Mesothelial cell of epicardium (in vitro differentiated cells): Measurements from ENCODE around the gene MEGF11. TPM values are rescaled to one million over a fixed set of nuclear protein-coding genes. Genes with fewer than 3 reads are reported as not detected.

Source experiments
- DNase-seq, 2 experiments: peaks; one replicate each; pipeline ENCODE4 v3.0.0; 2021; ENCODE audit warnings: low spot score in 2 of 2; ENCODE audit not compliant: unreplicated experiment in 2 of 2
- H3K27ac Mint-ChIP-seq: 2 replicates; pipeline ENCODE4 v1.8.0; 2021; ENCODE audit warnings: mixed read lengths
- H3K27me3 Mint-ChIP-seq: 2 replicates; pipeline ENCODE4 v1.8.0; 2021; ENCODE audit warnings: low read depth, mixed read lengths
- H3K36me3 Mint-ChIP-seq: 2 replicates; pipeline ENCODE4 v1.8.0; 2021; ENCODE audit warnings: mixed read lengths
- H3K4me1 Mint-ChIP-seq: 2 replicates; pipeline ENCODE4 v1.8.0; 2021; ENCODE audit warnings: mixed read lengths
- H3K4me3 Mint-ChIP-seq: 2 replicates; pipeline ENCODE4 v1.8.0; 2021; ENCODE audit warnings: mild to moderate bottlenecking, moderate library complexity, mixed read lengths
- H3K9me3 Mint-ChIP-seq: 2 replicates; pipeline ENCODE4 v1.8.0; 2021; ENCODE audit warnings: mixed read lengths
- microRNA-seq: library from miRNA; unstranded; fragments of <30 nt; microRNA quantifications from one replicate; pipeline ENCODE4 v1.2.0, GENCODE V29; 2021; ENCODE audit warnings: inconsistent platforms, mixed read lengths
- total RNA-seq: library from RNA; stranded (reverse); gene quantifications from 3 replicates; pipeline ENCODE4 v1.2.1, GENCODE V29; 2021
- TF ChIP-seq, protein P1 (sequence below): fragments of 200-600 bp; sonication (generic); IDR thresholded peaks from one replicate; pipeline ENCODE4 v1.5.0; 2021; ENCODE audit warnings: antibody characterized with exemption; ENCODE audit not compliant: unreplicated experiment

Gene MEGF11
- total RNA-seq, 1 donor from 2014 or later = 3.7 TPM

- DNase-seq = no peak
- H3K27ac Mint-ChIP-seq = no peak overlapping the region
- no peaks in the 10 kb centered on the region for H3K36me3 Mint-ChIP-seq
- no peaks in the 10 kb centered on the region for H3K27me3 Mint-ChIP-seq
- TF ChIP-seq, protein P1, sequence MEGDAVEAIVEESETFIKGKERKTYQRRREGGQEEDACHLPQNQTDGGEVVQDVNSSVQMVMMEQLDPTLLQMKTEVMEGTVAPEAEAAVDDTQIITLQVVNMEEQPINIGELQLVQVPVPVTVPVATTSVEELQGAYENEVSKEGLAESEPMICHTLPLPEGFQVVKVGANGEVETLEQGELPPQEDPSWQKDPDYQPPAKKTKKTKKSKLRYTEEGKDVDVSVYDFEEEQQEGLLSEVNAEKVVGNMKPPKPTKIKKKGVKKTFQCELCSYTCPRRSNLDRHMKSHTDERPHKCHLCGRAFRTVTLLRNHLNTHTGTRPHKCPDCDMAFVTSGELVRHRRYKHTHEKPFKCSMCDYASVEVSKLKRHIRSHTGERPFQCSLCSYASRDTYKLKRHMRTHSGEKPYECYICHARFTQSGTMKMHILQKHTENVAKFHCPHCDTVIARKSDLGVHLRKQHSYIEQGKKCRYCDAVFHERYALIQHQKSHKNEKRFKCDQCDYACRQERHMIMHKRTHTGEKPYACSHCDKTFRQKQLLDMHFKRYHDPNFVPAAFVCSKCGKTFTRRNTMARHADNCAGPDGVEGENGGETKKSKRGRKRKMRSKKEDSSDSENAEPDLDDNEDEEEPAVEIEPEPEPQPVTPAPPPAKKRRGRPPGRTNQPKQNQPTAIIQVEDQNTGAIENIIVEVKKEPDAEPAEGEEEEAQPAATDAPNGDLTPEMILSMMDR = no peak
- no peak overlapping the region for H3K4me3 Mint-ChIP-seq
- H3K9me3 Mint-ChIP-seq = peaks cover 6% of the 10 kb centered on the region
- no peaks in the 10 kb centered on the region for H3K4me1 Mint-ChIP-seq
These were observed 405.6 kb downstream of the MEGF11 start for GRCh38 chr15:65847989-65848388.

GRCh38 chr15:65845826-65846519 is 407.6 kb downstream of the MEGF11 start:
- no peak overlapping the region for H3K4me3 Mint-ChIP-seq
- no peak overlapping the region for H3K27ac Mint-ChIP-seq
- DNase-seq = no peak
- no peaks in the 10 kb centered on the region for H3K36me3 Mint-ChIP-seq
- no peaks in the 10 kb centered on the region for H3K27me3 Mint-ChIP-seq
- TF ChIP-seq, protein P1 = no peak
- peaks cover 6% of the 10 kb centered on the region for H3K9me3 Mint-ChIP-seq
- H3K4me1 Mint-ChIP-seq = no peaks in the 10 kb centered on the region

Small RNA genes lying within 50 kb of the gene (microRNA-seq; reads per million reads assigned to microRNA genes)
- not detected for gene MIR4311

Other genes with a start within 250 kb of the MEGF11 start
- 34.7 to 39.2 TPM (median 36.4 TPM) in 3 replicates for gene DIS3L, start 39.8 kb upstream of the MEGF11 start, total RNA-seq
- gene TIPIN, start 102.9 kb upstream of the MEGF11 start, total RNA-seq = 9.5 to 10.5 TPM (median 10.2 TPM) in 3 replicates
- 24.7 to 27.6 TPM (median 26.7 TPM) in 3 replicates for gene MAP2K1, start 133.2 kb upstream of the MEGF11 start, total RNA-seq
- 18.5 to 21.7 TPM (median 18.9 TPM) in 3 replicates for gene SNAPC5, start 244.0 kb upstream of the MEGF11 start, total RNA-seq